K562 (cell line): Measurements from ENCODE around the gene KIF3A. TPM values are rescaled to one million over a fixed set of nuclear protein-coding genes. Genes with fewer than 3 reads are reported as not detected.
A peak's percentile ranks its signal among the peaks of the same experiment; 100 is the strongest.

Experiments used
- ELF4 ChIP-seq: fragments of 450-650 bp; formaldehyde crosslinking; IDR thresholded peaks from 2 replicates; pipeline ENCODE4 v1.4.0; 2022; ENCODE audit warnings: missing genetic modification characterization
- MNT ChIP-seq, 2 experiments: fragments of 450-650 bp; conservative IDR thresholded peaks; 2 replicates each; pipeline ENCODE4 v1.6.1; 2017; ENCODE audit warnings: mild to moderate bottlenecking in 2 of 2, moderate library complexity in 2 of 2
- MYC ChIP-seq, 2 experiments: fragments of 250-450 bp in 1 of 2; sonication (Bioruptor Pico) in 1 of 2; IDR thresholded peaks; 2 replicates each; pipeline versions ENCODE4 v1.5.1 to v1.6.1; 2012 to 2021; ENCODE audit warnings: low read depth in 2 of 2, borderline replicate concordance in 1 of 2, improper control_type of control experiment in 1 of 2, low read length in 1 of 2, mild to moderate bottlenecking in 1 of 2, moderate library complexity in 1 of 2
- POLR2H ChIP-seq: IDR thresholded peaks from 2 replicates; pipeline ENCODE4 v1.6.1; 2016; ENCODE audit warnings: missing genetic modification characterization, low read depth, mild to moderate bottlenecking, control low read depth, missing compliant biosample characterization, moderate library complexity
- RBFOX2 ChIP-seq: fragments of 200-400 bp; formaldehyde crosslinking; IDR thresholded peaks from 2 replicates; pipeline ENCODE4 v1.6.1; 2017; ENCODE audit warnings: low read depth, mild to moderate bottlenecking, low read length, moderate library complexity
- SAFB2 ChIP-seq: fragments of 200-400 bp; formaldehyde crosslinking; IDR thresholded peaks from 2 replicates; pipeline ENCODE4 v1.6.1; 2018; ENCODE audit warnings: borderline replicate concordance, low read length, low read depth, moderate library complexity; ENCODE audit not compliant: severe bottlenecking
- SETDB1 ChIP-seq: IDR thresholded peaks from one replicate; pipeline ENCODE4 v1.6.1; 2012; ENCODE audit warnings: low read length, control low read depth, inconsistent platforms
- SIN3A ChIP-seq, 2 experiments: fragments of 150-350 bp in 1 of 2; IDR thresholded peaks; 2 replicates each; pipeline ENCODE4 v1.6.1; 2011 to 2016; ENCODE audit warnings: borderline replicate concordance in 2 of 2, low read depth in 2 of 2, low read length in 2 of 2, mild to moderate bottlenecking in 2 of 2, moderate library complexity in 2 of 2; ENCODE audit not compliant: control insufficient read depth in 1 of 2
- SMARCA4 ChIP-seq: fragments of 450-650 bp; IDR thresholded peaks from 2 replicates; pipeline ENCODE4 v1.6.1; 2016
- TBP ChIP-seq: optimal IDR thresholded peaks from 2 replicates; pipeline ENCODE3; 2011; ENCODE audit warnings: low read depth, low read length, improper control_type of control experiment
- TEAD4 ChIP-seq, 2 experiments: sonication (generic) in 1 of 2; formaldehyde crosslinking in 1 of 2; IDR thresholded peaks; 2 replicates each; pipeline versions ENCODE4 v1.6.1 to v1.8.0; 2012 to 2022; ENCODE audit warnings: borderline replicate concordance in 1 of 2, inconsistent platforms in 1 of 2, low read length in 1 of 2, mild to moderate bottlenecking in 1 of 2, missing genetic modification reagents in 1 of 2
- ZBTB26 ChIP-seq: fragments of 450-650 bp; formaldehyde crosslinking; IDR thresholded peaks from 2 replicates; pipeline ENCODE4 v1.4.0; 2022; ENCODE audit warnings: missing genetic modification characterization
- ZBTB34 ChIP-seq: fragments of 250-450 bp; sonication (Bioruptor Pico); IDR thresholded peaks from 2 replicates; pipeline ENCODE4 v1.8.0; 2021; ENCODE audit warnings: mild to moderate bottlenecking, moderate library complexity
- ZNF431 ChIP-seq: sonication (generic); formaldehyde crosslinking; IDR thresholded peaks from 2 replicates; pipeline ENCODE4 v1.8.0; 2022; ENCODE audit warnings: mild to moderate bottlenecking, missing genetic modification reagents
- ZNF592 ChIP-seq: fragments of 450-650 bp; IDR thresholded peaks from 2 replicates; pipeline ENCODE4 v1.6.1; 2017; ENCODE audit warnings: antibody characterized with exemption, mild to moderate bottlenecking
- polyA plus RNA-seq, 8 experiments: library from polyadenylated mRNA; depleted of rRNA in 4 of 8; stranded (reverse) in 5 of 8; unstranded in 3 of 8; fragments of >200 nt; fragmentation: Nextera tagmentation in 2 of 8; fragmentation: Illumina TruSeq in 1 of 8; extraction: Ambion mirVana in 2 of 8; extraction: Trizol in 1 of 8; gene quantifications; 2 replicates each; pipeline versions ENCODE4 v1.2.1 to v1.2.3, GENCODE V29; 2011 to 2014; ENCODE audit warnings: inconsistent platforms in 1 of 8, missing spikeins in 1 of 8
- total RNA-seq, 7 experiments: library from RNA; depleted of rRNA in 6 of 7; stranded (reverse); fragments of >200 nt in 6 of 7; fragmentation: Illumina TruSeq in 2 of 7; extraction: Trizol in 2 of 7; gene quantifications; 2 replicates each; pipeline versions ENCODE4 v1.2.1 to v1.2.3, GENCODE V29; 2011 to 2021; ENCODE audit warnings: low replicate concordance in 1 of 7

KIF3A gene
- total and polyA plus RNA-seq, 9 of the 15 experiments (the other 6 are each of a cell fraction or from before 2014, with no cell fraction given): 1.5 to 7.8 (median 6.0) TPM

GRCh38 chr5:132736853-132737833 lies at the start of gene KIF3A (continued):
- TF ChIP-seq TEAD4 (IDR thresholded peaks at IDR 0.05; ENCODE audit: low read length): no peak
- peak; percentile 61; the same call in 1 of the 2 replicates for TF ChIP-seq TEAD4 (CRISPR knock-in tag; IDR thresholded peaks at IDR 0.05; ENCODE audit: borderline replicate concordance)
- TF ChIP-seq TBP: peak; percentile 26
- TF ChIP-seq RBFOX2: peak; percentile 82
- TF ChIP-seq ELF4 (CRISPR knock-in tag): no peak
- no peak for TF ChIP-seq SMARCA4
- no peak for TF ChIP-seq ZBTB34 (CRISPR knock-in tag)
- TF ChIP-seq POLR2H (tag): no peak
- peak in 1 of 2 experiments; percentile 69; a peak in 2 of 4 replicates for TF ChIP-seq MNT (conservative IDR thresholded peaks at IDR 0.05)
- peak; percentile 79; a peak in 1 of 4 replicates for TF ChIP-seq SIN3A (IDR thresholded peaks at IDR 0.05; ENCODE audit: borderline replicate concordance in 2 of 2, control insufficient read depth in 1 of 2, low read depth in 2 of 2, low read length in 2 of 2)
- no peak for TF ChIP-seq ZNF592
- no peak for TF ChIP-seq SETDB1
- TF ChIP-seq ZBTB26 (CRISPR knock-in tag): no peak
- TF ChIP-seq MYC (IDR thresholded peaks at IDR 0.05; ENCODE audit: low read depth, low read length): peak; percentile 17; the same call in 1 of the 2 replicates
- no peak for TF ChIP-seq MYC (CRISPR knock-in tag; IDR thresholded peaks at IDR 0.05; ENCODE audit: borderline replicate concordance, low read depth)
- TF ChIP-seq ZNF431 (CRISPR knock-in tag): no peak
- TF ChIP-seq SAFB2: no peak
